HG03060 (cell line): Measurements from ENCODE around the gene SARDH.
"Not testable (repeated sequence)": the region's sequence is repeated elsewhere in the genome, so short reads cannot be mapped to it uniquely, and the experiment has no call there.

Experiments
- ATAC-seq: cut with Tn5 transposase; IDR thresholded peaks from one replicate; pipeline ENCODE4 v1.9.1; 2021; ENCODE audit warnings: low read depth, moderate number of reproducible peaks; ENCODE audit not compliant: unreplicated experiment

The SARDH gene

GRCh38 chr9:133636902-133637301 lies 101.2 kb downstream of the SARDH start:
- ATAC-seq, result no peak

DNA sequence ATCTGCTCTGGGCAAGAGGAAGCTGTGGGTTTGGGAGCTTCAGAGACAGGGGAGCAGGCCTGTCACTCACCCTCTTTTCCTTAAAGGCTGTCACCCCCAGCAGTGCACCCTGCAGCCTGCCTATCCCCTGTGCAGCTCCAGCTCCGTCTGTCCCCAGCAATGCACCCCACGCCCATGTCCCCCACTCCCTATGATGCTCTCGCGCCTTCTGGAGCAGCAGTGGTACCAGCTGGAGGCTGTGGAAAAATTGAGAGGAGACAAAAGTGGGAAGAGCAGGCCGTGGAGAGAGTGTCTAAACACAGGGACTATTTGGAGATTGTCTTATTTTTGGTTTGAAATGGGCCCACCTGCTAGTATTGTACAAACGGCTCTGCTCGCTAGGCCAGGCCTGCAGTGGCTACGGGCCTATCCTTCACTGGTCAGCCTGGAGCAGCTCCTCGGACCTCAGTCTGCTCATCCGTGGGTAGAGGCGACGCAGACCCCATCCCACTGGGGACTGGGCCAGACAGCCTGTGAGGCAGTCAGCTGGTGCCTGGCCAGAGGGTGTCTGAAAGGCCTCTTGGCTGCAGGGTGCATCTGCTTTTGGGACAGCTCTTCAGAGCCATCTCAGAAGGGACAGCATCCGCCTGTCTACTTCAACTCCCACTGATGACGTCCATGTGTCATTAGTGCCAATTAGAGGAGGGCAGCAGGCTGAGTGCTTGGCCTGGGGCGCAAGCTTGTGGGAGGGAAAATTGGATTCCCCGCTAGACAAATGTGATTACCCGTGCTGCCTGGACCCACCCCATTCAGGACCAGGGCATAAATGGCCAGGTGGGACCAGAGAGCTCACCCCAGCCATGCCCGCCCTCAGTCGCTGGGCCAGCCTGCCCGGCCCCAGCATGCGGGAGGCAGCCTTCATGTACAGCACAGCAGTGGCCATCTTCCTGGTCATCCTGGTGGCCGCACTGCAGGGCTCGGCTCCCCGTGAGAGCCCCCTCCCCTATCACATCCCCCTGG lies 102.3 kb downstream of the SARDH start, which contains the start of gene DBH:
Gene DBH (plus strand): TSS at position 831 of the 999 bp plus-strand sequence. CDS start 9 bp downstream, at position 840.
- no peak for ATAC-seq

GRCh38 chr9:133635098-133635497 lies 103.1 kb downstream of the SARDH start:
- no peak for ATAC-seq

- no peak for ATAC-seq
Measured at GRCh38 chr9:133634081-133634691, 104.0 kb downstream of the SARDH start.

DNA sequence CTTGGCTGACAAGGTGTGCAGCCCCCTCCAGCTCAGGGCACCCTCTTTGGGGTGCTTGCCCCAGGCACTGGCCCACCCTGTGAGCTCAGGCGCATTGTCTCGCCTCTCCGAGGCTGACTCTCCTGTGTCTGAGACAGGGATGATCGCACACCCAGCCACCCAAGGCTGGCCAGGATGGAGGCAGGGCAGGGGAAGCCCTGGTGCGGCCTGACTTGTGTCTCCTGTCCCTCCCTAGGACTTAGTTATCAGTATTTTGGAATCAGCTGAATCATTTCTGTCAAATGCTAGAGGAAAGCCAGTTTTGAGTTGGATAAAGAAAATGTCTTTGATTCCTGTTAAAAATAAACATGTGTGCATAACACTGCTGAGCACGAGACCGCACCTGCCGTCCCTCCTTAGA lies 104.5 kb downstream of the SARDH start:
- ATAC-seq, result no peak

DNA sequence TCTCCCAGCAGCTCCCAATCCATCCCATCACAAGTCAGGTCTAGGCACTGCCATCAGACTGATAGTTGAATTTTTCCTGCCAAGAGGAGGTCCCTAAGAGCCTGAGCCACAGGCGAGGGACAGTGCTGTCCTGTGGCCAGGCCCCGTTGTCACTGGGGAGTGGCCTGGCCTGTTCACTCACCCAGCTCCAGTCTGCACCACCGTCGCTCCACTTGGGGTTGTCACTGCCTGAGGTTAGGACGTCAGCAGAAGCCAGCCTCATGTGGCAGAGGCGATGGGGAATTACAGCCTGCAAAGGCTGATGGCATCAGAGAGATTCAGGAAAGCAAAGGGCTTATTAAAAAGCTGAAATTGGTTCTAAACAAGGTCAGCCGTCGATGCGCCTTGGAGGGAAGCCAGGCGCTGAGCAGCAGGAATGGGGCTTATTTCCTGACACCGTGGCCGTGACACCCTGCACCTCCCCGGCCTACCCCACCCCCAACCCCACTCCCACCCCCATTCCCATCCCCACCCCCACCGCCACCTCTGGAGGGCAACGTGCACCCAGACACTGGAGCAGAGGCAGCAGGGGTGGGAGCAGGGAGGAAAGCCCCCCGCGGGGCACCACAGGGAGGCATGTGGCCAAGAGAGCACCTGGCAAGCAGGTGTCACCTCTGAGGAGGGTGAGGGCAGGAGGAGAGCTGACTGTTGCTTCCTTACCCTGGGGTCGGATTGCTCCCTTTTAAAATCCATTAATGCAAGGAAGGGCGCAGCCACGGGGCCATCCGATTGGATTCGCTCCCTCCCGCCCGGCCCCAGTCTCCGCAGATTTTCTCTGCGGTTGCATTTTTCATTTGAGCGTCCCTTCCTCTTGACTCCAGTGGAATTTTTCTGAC lies 105.1 kb downstream of the SARDH start:
- ATAC-seq, result no peak

GRCh38 chr9:133631111-133631510 lies 107.0 kb downstream of the SARDH start:
- ATAC-seq, result no peak

- ATAC-seq, result no peak
Measured at GRCh38 chr9:133629221-133630110, 108.7 kb downstream of the SARDH start.

GRCh38 chr9:133628766-133629165 lies 109.4 kb downstream of the SARDH start:
- ATAC-seq, result no peak

DNA sequence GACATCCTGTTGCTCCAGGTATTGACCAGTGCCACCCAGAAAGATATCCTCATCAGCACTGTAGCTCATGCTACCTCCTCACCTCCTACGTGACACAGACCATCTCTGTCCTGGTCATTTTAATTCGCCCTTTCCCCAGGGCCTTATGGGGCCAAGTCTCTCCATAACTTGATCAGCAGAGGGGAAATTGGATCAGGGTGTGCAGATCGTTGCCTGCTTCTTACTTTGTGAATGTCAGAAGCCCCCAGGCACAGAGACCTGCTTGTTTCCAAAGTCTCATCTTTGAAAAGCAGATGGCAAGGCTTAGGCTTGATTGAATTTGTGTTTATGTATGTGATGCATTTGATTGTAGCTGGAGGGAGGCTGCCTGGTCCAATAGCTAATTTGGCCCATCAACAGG lies 110.8 kb downstream of the SARDH start:
- no peak for ATAC-seq

- not testable (repeated sequence) for ATAC-seq
Measured at GRCh38 chr9:133626008-133626407, 112.1 kb downstream of the SARDH start.

- no peak for ATAC-seq
Measured at GRCh38 chr9:133622555-133622954, 115.6 kb downstream of the SARDH start.

DNA sequence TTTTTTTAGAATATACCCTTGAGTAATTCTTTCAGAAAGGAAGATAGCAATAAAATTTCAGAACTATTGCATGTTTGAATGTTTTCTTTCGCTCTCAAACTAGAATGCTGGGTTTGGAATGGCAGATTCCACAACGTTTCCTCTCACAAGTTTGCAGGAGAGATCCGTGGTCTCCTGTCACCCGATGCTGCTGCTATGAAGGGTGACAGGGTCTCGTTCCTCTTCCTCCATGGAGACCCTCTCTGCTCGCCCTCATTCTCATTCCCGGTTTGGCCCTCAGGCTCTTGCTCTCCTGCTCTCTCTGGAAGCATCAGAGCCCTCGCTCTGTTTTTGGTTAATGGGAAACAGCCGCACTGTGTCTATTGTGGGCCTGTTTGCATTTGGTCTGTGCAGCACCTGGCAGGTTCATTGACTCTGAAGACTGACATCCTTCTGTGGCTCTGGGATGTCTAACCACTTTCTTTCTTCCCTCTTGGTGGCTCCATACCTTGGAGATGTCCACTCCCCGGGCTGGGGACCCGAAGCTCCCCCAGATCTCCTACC lies 116.4 kb downstream of the SARDH start:
- ATAC-seq, result no peak

DNA sequence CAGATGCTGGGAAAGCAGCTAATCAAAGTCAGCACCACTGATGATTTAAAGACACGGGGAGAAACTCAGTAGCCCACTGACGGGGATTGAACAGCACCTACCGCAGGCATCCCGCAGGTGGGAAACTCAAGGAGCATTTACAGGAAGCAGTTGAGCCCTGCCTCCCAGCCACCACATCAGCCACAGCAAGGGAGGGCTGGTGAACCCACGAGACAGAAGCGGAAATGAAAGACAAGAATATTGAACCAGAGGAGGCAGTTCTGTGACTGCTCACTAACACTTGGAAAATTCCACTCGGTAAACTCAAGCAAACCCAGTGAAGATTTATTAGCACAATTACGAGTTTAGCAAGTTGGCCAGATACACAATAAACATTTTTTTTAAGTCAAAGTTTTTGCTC lies 118.4 kb downstream of the SARDH start:
- ATAC-seq, result no peak

GRCh38 chr9:133618726-133619125 lies 119.4 kb downstream of the SARDH start:
- no peak for ATAC-seq

DNA sequence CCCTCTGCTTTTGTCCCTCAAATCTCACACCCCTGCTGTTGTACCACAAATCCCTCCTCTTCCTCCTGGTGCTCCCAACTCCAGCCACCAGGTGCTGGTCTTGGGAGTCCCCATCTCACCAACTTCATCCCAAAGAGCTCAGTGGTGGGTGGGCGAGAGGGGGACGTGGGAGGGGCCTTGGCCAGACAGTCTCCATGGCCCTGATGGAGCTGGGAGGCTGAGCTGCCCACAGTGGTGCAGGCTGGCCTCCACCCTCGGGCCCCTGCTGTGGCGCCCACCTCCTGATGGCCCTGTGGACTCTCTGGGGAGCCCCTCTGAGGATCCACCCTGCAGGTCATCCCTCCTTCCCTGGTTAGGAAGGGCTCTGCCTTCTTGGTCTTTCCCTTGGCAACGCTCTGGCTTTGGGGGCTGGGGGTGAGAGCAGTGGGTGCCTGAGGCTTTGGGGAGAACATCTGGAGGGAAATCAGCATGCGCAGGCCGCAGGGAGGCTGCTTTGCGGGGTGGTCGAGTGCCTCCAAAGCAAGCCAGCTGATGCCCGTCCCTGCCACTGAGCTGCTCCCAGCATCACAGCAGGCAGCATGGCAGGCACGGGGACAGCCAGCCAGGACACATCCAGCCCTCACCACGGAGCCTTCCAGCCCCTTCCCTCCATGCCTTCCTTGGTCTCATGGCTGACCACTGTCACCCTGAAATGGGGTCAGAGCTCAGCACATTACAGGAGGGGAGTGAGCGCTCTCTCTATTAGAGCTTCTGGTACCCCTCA lies 121.3 kb downstream of the SARDH start:
- no peak for ATAC-seq

GRCh38 chr9:133615606-133616188 lies 122.5 kb downstream of the SARDH start:
- ATAC-seq, result no peak

DNA sequence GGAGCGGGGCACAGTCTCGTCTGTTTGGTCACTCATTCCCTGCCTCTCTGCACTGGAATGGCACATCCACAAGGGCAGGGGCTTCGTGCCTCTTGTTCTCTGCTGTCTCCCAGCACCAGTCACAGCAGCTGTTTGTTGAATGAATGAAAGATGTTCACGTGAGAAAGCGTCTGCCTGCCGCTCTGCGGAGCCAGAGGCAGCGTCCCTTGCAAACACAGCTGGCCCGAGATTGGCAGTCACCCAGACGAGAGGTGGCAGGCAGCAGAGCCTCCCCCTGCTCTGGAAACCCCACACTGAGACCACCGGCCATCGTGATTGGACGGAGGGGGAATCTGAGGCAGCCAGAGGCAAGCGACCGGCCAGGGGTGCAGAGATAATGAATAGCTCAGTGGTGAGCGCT lies 123.0 kb downstream of the SARDH start:
- no peak for ATAC-seq
